Epithelial cell of proximal tubule (primary cell): ENCODE results near the gene EFNA4. TPM values are rescaled to one million over a fixed set of nuclear protein-coding genes. Genes with fewer than 3 reads are reported as not detected.
"Not testable (repeated sequence)": the region's sequence is repeated elsewhere in the genome, so short reads cannot be mapped to it uniquely, and the experiment has no call there.

Experiments used
- DNase-seq: peaks from one replicate; pipeline ENCODE4 v3.0.0-alpha.2; 2011; ENCODE audit warnings: low read depth
- H3K4me3 ChIP-seq: 2 replicates; pipeline ENCODE4 v1.5.1; 2011; ENCODE audit warnings: low read depth, mild to moderate bottlenecking, low read length
- total RNA-seq: library from RNA; depleted of rRNA; stranded (reverse); fragments of >200 nt; gene quantifications from 2 replicates; pipeline ENCODE4 v1.2.3, GENCODE V29; 2015
- TF ChIP-seq, protein P1 (sequence below): conservative IDR thresholded peaks from 2 replicates; pipeline ENCODE4 v1.5.1; 2012; ENCODE audit warnings: low read depth, mild to moderate bottlenecking, low read length

The EFNA4 gene
- total RNA-seq, 1 donor from 2014 or later: 10.8 TPM

DNA sequence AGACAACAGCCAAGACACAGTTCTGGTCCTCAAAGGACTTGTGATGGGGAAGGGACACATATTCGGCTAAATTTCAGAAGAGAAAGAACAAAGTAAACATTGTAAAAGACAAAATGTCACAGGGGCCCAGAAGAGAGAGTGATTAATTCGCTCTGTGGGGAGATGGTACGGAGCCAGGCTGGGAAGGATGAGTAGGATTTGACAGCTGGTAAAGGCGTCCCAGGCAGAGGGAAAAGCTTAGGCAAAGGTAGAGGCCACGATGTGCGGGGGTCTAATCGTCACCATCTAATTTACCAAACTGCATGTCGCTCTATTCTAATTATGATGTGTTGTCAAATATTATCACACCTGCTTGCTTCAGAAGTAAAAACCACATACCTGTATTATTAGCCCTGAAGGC is 46.8 kb downstream of the EFNA4 start:
- TF ChIP-seq, protein P1, sequence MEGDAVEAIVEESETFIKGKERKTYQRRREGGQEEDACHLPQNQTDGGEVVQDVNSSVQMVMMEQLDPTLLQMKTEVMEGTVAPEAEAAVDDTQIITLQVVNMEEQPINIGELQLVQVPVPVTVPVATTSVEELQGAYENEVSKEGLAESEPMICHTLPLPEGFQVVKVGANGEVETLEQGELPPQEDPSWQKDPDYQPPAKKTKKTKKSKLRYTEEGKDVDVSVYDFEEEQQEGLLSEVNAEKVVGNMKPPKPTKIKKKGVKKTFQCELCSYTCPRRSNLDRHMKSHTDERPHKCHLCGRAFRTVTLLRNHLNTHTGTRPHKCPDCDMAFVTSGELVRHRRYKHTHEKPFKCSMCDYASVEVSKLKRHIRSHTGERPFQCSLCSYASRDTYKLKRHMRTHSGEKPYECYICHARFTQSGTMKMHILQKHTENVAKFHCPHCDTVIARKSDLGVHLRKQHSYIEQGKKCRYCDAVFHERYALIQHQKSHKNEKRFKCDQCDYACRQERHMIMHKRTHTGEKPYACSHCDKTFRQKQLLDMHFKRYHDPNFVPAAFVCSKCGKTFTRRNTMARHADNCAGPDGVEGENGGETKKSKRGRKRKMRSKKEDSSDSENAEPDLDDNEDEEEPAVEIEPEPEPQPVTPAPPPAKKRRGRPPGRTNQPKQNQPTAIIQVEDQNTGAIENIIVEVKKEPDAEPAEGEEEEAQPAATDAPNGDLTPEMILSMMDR: no peak
- no peak overlapping the region for H3K4me3 ChIP-seq
- no peak for DNase-seq

DNA sequence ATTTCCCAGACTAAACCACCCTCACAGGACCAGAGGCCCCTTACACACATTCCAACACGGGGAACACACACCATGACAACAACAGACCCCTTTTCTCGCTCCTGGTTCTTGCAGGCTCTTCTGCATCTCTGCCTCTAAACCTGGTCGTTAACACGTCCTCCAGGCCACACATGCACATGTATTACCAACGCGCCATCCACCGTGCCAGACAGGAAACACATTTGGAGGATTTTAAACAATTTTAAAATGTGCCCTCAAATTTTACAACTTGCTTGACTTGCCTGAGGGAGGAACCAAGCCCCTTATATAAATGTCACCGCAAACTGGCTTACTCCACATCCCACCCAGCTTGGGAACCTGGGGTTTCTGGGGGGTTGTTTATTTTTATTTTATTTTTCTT is 47.3 kb downstream of the EFNA4 start:
- TF ChIP-seq, protein P1: no peak
- no peak for DNase-seq
- no peak overlapping the region for H3K4me3 ChIP-seq

DNA sequence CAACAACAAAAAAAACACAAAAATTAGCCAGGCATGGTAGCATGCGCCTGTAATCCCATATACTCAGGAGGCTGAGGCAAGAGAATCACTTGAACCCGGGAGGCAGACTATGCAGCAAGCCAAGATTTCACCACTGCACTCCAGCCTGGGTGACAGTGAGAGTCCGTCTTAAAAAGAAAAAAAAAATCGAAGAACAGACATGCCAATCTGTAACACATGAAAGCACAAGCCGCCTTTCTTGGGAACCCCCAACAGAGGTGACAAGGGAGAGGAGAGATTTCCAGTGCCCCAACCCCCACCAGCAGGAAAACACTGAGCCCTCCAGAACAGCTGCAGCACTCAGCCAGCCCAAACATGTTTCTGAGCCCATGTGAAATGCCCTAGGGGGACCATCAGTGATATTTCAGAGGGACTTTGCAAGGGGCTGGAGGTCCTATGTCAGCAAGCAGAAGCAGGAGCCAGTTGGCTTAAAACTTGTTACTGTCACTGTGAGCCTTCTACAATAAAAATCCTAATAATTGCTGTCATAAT is 50.0 kb downstream of the EFNA4 start:
- no peak overlapping the region for H3K4me3 ChIP-seq
- DNase-seq: no peak
- TF ChIP-seq, protein P1: no peak

DNA sequence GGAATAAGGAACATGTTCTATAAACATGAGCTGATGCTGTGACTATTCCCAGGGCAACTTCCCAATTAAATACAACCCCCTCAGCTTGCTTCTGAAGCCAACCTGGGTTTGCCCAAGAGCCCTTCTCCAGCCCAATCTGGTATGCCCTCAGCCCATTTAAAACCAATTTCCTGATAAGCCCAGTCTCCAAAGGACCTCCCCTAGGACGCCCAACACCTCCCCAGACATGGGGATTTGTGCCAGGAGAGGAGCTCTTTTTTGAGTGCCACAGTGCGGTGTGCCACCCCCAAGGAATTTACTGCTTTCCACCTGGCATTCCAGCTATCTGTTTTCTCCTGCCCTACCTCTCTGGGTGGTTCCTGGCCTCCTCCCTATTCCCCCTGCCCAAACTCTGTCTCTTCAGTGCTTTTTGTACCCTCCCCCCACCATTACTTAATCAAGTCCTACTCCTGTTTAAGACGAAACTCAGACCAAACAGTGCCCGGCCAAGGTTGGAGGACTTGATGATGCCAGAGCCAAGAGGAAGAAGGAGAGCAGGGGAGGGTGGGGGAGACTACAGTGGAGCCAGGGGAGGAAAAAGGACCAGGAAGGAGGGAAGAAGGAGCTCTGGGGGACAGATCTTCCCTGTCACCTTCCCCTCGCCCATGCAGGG is 52.7 kb downstream of the EFNA4 start:
- no peak overlapping the region for H3K4me3 ChIP-seq
- no peak for DNase-seq
- TF ChIP-seq, protein P1: no peak

DNA sequence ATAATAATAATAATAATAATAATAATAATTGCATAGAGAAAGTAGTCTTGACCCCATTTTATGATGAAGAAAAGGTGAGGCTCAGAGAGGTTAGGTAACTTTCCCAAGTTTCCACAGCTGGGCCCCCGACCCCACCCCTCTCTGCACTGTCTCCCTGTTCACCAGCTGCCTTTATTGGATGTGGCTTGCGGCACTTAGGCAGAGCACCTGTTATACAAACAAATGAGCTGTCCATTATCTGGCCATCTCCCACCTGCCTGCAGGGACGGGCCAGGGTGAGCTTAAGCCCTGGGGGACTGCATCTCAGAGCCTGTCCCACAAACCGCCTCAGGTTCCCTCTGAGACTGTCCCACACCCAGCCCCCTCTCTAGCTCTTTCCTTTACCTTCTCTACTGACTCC is 54.1 kb downstream of the EFNA4 start:
- TF ChIP-seq, protein P1: no peak
- no peak for DNase-seq
- no peak overlapping the region for H3K4me3 ChIP-seq

DNA sequence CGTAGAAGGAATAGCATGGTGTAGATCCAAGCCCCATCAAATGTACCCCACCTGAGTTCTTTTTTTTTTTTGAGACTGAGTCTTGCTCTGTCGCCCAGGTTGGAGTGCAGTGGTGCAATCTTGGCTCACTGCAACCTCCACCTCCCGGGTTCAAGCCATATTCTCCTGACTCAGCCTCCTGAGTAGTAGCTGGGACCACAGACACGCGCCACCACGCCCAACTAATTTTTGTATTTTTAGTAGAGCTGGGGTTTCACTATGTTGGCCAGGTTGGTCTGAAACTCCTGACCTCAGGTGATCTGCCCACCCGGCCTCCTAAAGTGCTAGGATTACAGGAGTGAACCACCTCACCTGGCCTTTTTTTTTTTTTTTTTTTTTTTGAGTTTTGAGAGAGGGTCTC is 54.5 kb downstream of the EFNA4 start:
- DNase-seq, H3K4me3 ChIP-seq: not testable (repeated sequence)

Other genes starting within 250 kb of the EFNA4 start
- gene KCNN3, start 193.5 kb upstream of the EFNA4 start, total RNA-seq: under 0.01 TPM in 1 of 2 replicates, not detected in the other
- 11.8 and 13.2 TPM in 2 replicates for gene PMVK, start 127.0 kb upstream of the EFNA4 start, total RNA-seq
- gene PBXIP1, start 107.6 kb upstream of the EFNA4 start, total RNA-seq: 23.4 and 49.6 TPM in 2 replicates
- gene PYGO2, start 102.0 kb upstream of the EFNA4 start, total RNA-seq: 16.0 and 23.7 TPM in 2 replicates
- 131 and 155 TPM in 2 replicates for gene SHC1, start 93.0 kb upstream of the EFNA4 start, total RNA-seq
- 289 and 358 TPM in 2 replicates for gene CKS1B, start 89.1 kb upstream of the EFNA4 start, total RNA-seq
- gene FLAD1, start 80.4 kb upstream of the EFNA4 start, total RNA-seq: 41.9 and 67.5 TPM in 2 replicates
- gene LENEP, start 70.2 kb upstream of the EFNA4 start, total RNA-seq: not detected in 2 replicates
- 20.4 and 20.7 TPM in 2 replicates for gene ZBTB7B, start 60.9 kb upstream of the EFNA4 start, total RNA-seq
- gene DCST2, start 30.0 kb upstream of the EFNA4 start, total RNA-seq: 0.12 TPM in 1 of 2 replicates, not detected in the other
- gene DCST1, start 29.9 kb upstream of the EFNA4 start, total RNA-seq: not detected in 2 replicates
- 164 and 266 TPM in 2 replicates for gene ADAM15, start 12.4 kb upstream of the EFNA4 start, total RNA-seq
- gene EFNA3, start 15.1 kb downstream of the EFNA4 start, total RNA-seq: 1.7 and 2.8 TPM in 2 replicates
- gene EFNA1, start 64.1 kb downstream of the EFNA4 start, total RNA-seq: 26.3 and 45.3 TPM in 2 replicates
- 32.7 and 37.7 TPM in 2 replicates for gene SLC50A1, start 72.1 kb downstream of the EFNA4 start, total RNA-seq
- gene DPM3, start 76.8 kb downstream of the EFNA4 start, total RNA-seq: 28.6 and 77.8 TPM in 2 replicates
- 170 and 193 TPM in 2 replicates for gene KRTCAP2, start 109.6 kb downstream of the EFNA4 start, total RNA-seq
- gene TRIM46, start 110.1 kb downstream of the EFNA4 start, total RNA-seq: 3.4 and 9.4 TPM in 2 replicates
- gene THBS3, start 144.2 kb downstream of the EFNA4 start, total RNA-seq: 4.9 and 13.2 TPM in 2 replicates
- gene MTX1, start 145.0 kb downstream of the EFNA4 start, total RNA-seq: 75.2 and 132 TPM in 2 replicates
- gene ENTREP3, start 191.7 kb downstream of the EFNA4 start, total RNA-seq: 10.8 and 15.9 TPM in 2 replicates
- gene SCAMP3, start 198.6 kb downstream of the EFNA4 start, total RNA-seq: 61.8 and 89.7 TPM in 2 replicates
- gene CLK2, start 209.8 kb downstream of the EFNA4 start, total RNA-seq: 20.7 and 43.7 TPM in 2 replicates
- 0.72 and 8.1 TPM in 2 replicates for gene HCN3, start 213.7 kb downstream of the EFNA4 start, total RNA-seq
- not detected in 2 replicates for gene PKLR, start 237.7 kb downstream of the EFNA4 start, total RNA-seq
- 248 and 580 TPM in 2 replicates for gene FDPS, start 245.1 kb downstream of the EFNA4 start, total RNA-seq